HepG2 (cell line): Measurements from ENCODE around the gene BANP. TPM values are rescaled to one million over a fixed set of nuclear protein-coding genes. Genes with fewer than 3 reads are reported as not detected.
A peak's percentile ranks its signal among the peaks of the same experiment; 100 is the strongest.

Experiments
- ATAC-seq: fragments of 200-7000 bp; cut with Tn5 transposase; 3 replicates; pipeline ENCODE4 v1.9.1; 2020; ENCODE audit warnings: mild to moderate bottlenecking, moderate library complexity
- BruUV-seq: library from RNA; stranded (reverse); fragments of 400-500 nt; replicated peaks from 2 replicates; lab custom pipeline; 2021; lab: Mats Ljungman, UMichigan
- CTCF ChIA-PET: fragments of 300-600 bp; formaldehyde crosslinking; extraction: SDS; loops from one replicate; lab custom pipeline; 2021; ENCODE audit warnings: low total read pairs, inconsistent platforms, low intra/inter-chr PET ratio; lab: Yijun Ruan, JAX
- POLR2A ChIA-PET: fragments of 350-600 bp; sonication (Branson Sonifier 250); formaldehyde crosslinking; loops from one replicate; lab custom pipeline; 2020; ENCODE audit warnings: antibody characterized with exemption, inconsistent platforms; lab: Yijun Ruan, JAX
- DNase-seq: peaks from one replicate; pipeline ENCODE4 v3.0.0-alpha.2; 2015; ENCODE audit warnings: low spot score
- FAIRE-seq: peaks from 3 replicates; lab custom pipeline; 2011; peaks lifted over from hg19 to GRCh38; lab: Jason Lieb, UNC
- H2AFZ ChIP-seq: one replicate; pipeline ENCODE4 v1.6.1; 2011; ENCODE audit warnings: low read length, inconsistent platforms
- H3K27ac ChIP-seq: fragments of 300-600 bp; 3 replicates; pipeline ENCODE4 v1.8.0; 2011; ENCODE audit warnings: mixed run types, mild to moderate bottlenecking, mixed read lengths, low read length, inconsistent platforms; ENCODE audit not compliant: insufficient read depth; ENCODE audit errors: extremely low read length
- H3K27me3 ChIP-seq, 2 experiments: fragments of 200-600 bp in 1 of 2; 2 replicates in 1 of 2; 3 replicates in 1 of 2; pipeline versions ENCODE4 v1.6.0 to v1.8.0; 2011; ENCODE audit warnings: low read length in 2 of 2, mild to moderate bottlenecking in 2 of 2, moderate library complexity in 2 of 2, inconsistent platforms in 1 of 2; ENCODE audit not compliant: insufficient read depth in 2 of 2, control insufficient read depth in 1 of 2
- H3K36me3 ChIP-seq, 2 experiments: fragments of 200-600 bp in 1 of 2; replicated peaks in 1 of 2; 2 replicates in 1 of 2; 3 replicates in 1 of 2; pipeline versions ENCODE4 v1.5.1 to v1.8.0; 2011; ENCODE audit warnings: low read length in 2 of 2, inconsistent platforms in 1 of 2; ENCODE audit not compliant: insufficient read depth in 2 of 2, control insufficient read depth in 1 of 2
- H3K4me1 ChIP-seq: 2 replicates; pipeline ENCODE4 v1.5.1; 2012; ENCODE audit warnings: low read length, inconsistent platforms; ENCODE audit not compliant: insufficient read depth
- H3K4me2 ChIP-seq: 2 replicates; pipeline ENCODE4 v1.6.0; 2011; ENCODE audit warnings: low read depth, low read length, inconsistent platforms
- H3K4me3 ChIP-seq, 3 experiments: fragments of 200-600 bp in 1 of 3; sonication (generic), shearing (Covaris generic) in 1 of 3; replicated peaks in 1 of 3; 2 replicates each; pipeline ENCODE4 v1.5.1; 2011 to 2016; ENCODE audit warnings: low read length in 3 of 3, inconsistent platforms in 2 of 3, low read depth in 2 of 3, mild to moderate bottlenecking in 2 of 3, control low read depth in 1 of 3, mixed read lengths in 1 of 3; ENCODE audit not compliant: insufficient read depth in 1 of 3
- H3K79me2 ChIP-seq: one replicate; pipeline ENCODE4 v1.6.1; 2011; ENCODE audit warnings: low read length, inconsistent platforms; ENCODE audit not compliant: insufficient read depth
- H3K9ac ChIP-seq: 2 replicates; pipeline ENCODE4 v1.6.0; 2011; ENCODE audit warnings: mild to moderate bottlenecking, low read depth, low read length, inconsistent platforms; ENCODE audit not compliant: insufficient read depth
- H3K9me3 ChIP-seq: 2 replicates; pipeline ENCODE4 v1.5.1; 2012; ENCODE audit warnings: mild to moderate bottlenecking, low read length
- H4K20me1 ChIP-seq: 2 replicates; pipeline ENCODE4 v1.6.0; 2011; ENCODE audit warnings: inconsistent platforms, mild to moderate bottlenecking, low read length, moderate library complexity; ENCODE audit not compliant: insufficient read depth
- HNF4A ChIP-seq: sonication (generic); formaldehyde crosslinking; IDR thresholded peaks from 2 replicates; pipeline ENCODE4 v1.4.0; 2020; ENCODE audit warnings: missing genetic modification reagents
- ZNF138 ChIP-seq: sonication (generic); formaldehyde crosslinking; IDR thresholded peaks from 2 replicates; pipeline ENCODE4 v1.5.0; 2020; ENCODE audit warnings: mild to moderate bottlenecking, low read depth, missing genetic modification reagents
- WGBS: methylation state at CpG from one replicate; pipeline ENCODE4 v1.1.6; 2017; ENCODE audit warnings: low lambda C conversion rate; 5-methylcytosine and 5-hydroxymethylcytosine counted together
- in situ Hi-C: cut with HindIII; loops from 2 replicates; pipeline ENCODE4 v1.10.0; 2017; ENCODE audit warnings: low pct_unique_long_range_greater_than_20kb; ENCODE audit not compliant: extremely low pct_ligation_motif_present
- intact Hi-C: fragments of 100-400 bp; cut with micrococcal nuclease; formaldehyde crosslinking; loops from one replicate; pipeline ENCODE4 v1.10.0; 2022; ENCODE audit not compliant: unreplicated experiment
- polyA plus RNA-seq, 8 experiments: library from polyadenylated mRNA; depleted of rRNA in 3 of 8; stranded (reverse) in 7 of 8; unstranded in 1 of 8; fragments of >200 nt; fragmentation: Illumina TruSeq in 4 of 8; extraction: Trizol in 4 of 8; gene quantifications; 2 replicates each; pipeline versions ENCODE4 v1.2.1 to v1.2.3, GENCODE V29; 2011 to 2016; ENCODE audit warnings: low read depth in 4 of 8, missing spikeins in 1 of 8, mixed read lengths in 1 of 8; ENCODE audit not compliant: insufficient read depth in 1 of 8
- total RNA-seq, 5 experiments: library from RNA; depleted of rRNA; stranded (reverse); fragments of >200 nt; fragmentation: Illumina TruSeq; extraction: Trizol; gene quantifications; 2 replicates each; pipeline ENCODE4 v1.2.3, GENCODE V29; 2016; ENCODE audit warnings: low read depth in 1 of 5
- TF ChIP-seq, protein P1 (sequence below): IDR thresholded peaks from 2 replicates; pipeline ENCODE4 v1.6.1; 2016; ENCODE audit warnings: low read depth, missing genetic modification reagents, missing compliant biosample characterization

The BANP gene
- total and polyA plus RNA-seq, 2 of the 13 experiments (the other 11 are each of a cell fraction or from before 2014, with no cell fraction given) = 20.2 to 23.8 TPM

DNA sequence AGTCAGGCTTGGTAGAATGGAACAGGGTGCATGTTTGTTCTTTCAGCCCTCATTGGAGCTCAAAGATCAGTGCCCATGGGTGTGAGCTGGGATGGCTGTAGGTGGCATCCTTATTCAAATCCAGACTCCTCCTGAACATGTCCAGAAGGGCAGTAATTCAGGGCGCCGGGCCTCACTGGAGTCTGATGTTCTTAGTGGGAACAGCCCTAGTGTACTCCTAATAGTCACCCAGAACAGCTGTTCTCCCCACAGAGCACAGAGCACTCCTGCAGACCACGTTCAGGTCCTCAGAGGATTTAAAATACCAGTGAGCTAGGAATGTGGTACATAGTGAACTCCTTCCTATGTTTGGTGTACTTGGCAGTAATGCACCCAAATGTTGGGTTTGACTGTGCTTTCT, 96.2 kb downstream of the BANP start:
- no peaks in the 10 kb centered on the region for H3K9me3 ChIP-seq
- no peaks in the 10 kb centered on the region for H4K20me1 ChIP-seq
- no peak overlapping the region for H2AFZ ChIP-seq
- peak; percentile 64 for ATAC-seq
- no peak overlapping the region for H3K9ac ChIP-seq
- ChIA-PET POLR2A (no interaction called here), CTCF (no interaction called here)
- H3K27me3 ChIP-seq = no peaks in the 10 kb centered on the region
- intact Hi-C loops (no loop called here), in situ Hi-C loops (no loop called here)
- TF ChIP-seq, protein P1, sequence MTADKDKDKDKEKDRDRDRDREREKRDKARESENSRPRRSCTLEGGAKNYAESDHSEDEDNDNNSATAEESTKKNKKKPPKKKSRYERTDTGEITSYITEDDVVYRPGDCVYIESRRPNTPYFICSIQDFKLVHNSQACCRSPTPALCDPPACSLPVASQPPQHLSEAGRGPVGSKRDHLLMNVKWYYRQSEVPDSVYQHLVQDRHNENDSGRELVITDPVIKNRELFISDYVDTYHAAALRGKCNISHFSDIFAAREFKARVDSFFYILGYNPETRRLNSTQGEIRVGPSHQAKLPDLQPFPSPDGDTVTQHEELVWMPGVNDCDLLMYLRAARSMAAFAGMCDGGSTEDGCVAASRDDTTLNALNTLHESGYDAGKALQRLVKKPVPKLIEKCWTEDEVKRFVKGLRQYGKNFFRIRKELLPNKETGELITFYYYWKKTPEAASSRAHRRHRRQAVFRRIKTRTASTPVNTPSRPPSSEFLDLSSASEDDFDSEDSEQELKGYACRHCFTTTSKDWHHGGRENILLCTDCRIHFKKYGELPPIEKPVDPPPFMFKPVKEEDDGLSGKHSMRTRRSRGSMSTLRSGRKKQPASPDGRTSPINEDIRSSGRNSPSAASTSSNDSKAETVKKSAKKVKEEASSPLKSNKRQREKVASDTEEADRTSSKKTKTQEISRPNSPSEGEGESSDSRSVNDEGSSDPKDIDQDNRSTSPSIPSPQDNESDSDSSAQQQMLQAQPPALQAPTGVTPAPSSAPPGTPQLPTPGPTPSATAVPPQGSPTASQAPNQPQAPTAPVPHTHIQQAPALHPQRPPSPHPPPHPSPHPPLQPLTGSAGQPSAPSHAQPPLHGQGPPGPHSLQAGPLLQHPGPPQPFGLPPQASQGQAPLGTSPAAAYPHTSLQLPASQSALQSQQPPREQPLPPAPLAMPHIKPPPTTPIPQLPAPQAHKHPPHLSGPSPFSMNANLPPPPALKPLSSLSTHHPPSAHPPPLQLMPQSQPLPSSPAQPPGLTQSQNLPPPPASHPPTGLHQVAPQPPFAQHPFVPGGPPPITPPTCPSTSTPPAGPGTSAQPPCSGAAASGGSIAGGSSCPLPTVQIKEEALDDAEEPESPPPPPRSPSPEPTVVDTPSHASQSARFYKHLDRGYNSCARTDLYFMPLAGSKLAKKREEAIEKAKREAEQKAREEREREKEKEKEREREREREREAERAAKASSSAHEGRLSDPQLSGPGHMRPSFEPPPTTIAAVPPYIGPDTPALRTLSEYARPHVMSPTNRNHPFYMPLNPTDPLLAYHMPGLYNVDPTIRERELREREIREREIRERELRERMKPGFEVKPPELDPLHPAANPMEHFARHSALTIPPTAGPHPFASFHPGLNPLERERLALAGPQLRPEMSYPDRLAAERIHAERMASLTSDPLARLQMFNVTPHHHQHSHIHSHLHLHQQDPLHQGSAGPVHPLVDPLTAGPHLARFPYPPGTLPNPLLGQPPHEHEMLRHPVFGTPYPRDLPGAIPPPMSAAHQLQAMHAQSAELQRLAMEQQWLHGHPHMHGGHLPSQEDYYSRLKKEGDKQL (CRISPR knock-in tag) = no peak
- TF ChIP-seq ZNF138 = no peak
- TF ChIP-seq HNF4A (CRISPR knock-in tag) = peak; percentile 29; the same call in 1 of the 2 replicates
- H3K4me2 ChIP-seq = no peak overlapping the region
- peaks cover 4 to 10% of the 10 kb centered on the region in 2 experiments; a peak in 4 of 5 replicates for H3K36me3 ChIP-seq
- H3K4me1 ChIP-seq = peaks cover 10% of the 10 kb centered on the region
- 40% methylated on average over 1 of the region's 3 CpGs for WGBS
- no peaks in the 10 kb centered on the region for H3K79me2 ChIP-seq
- no peak overlapping the region for H3K4me3 ChIP-seq
- DNase-seq = peak; percentile 35
- H3K27ac ChIP-seq = no peak overlapping the region
- peak; percentile 36 for FAIRE-seq
- BruUV-seq = no TSS peak
